ENCODE results near the gene FABP3.

GRCh38 chr1:31373897-31374486 lies 1.1 kb upstream of the FABP3 start:
- TF ChIP-seq REST (IDR thresholded peaks at IDR 0.05) = no peak
- no peak for TF ChIP-seq CTCF (IDR thresholded peaks at IDR 0.05)
- no peak for TF ChIP-seq KDM1A (IDR thresholded peaks at IDR 0.05; ENCODE audit: low read depth)
- TF ChIP-seq MAX (IDR thresholded peaks at IDR 0.05) = no peak
- TF ChIP-seq POLR2A (IDR thresholded peaks at IDR 0.05; ENCODE audit: low read length) = no peak
- TF ChIP-seq HEYL (CRISPR knock-in tag; IDR thresholded peaks at IDR 0.05) = no peak
- no peak for TF ChIP-seq CHD2 (IDR thresholded peaks at IDR 0.05; ENCODE audit: low read length, partially characterized antibody)
- TF ChIP-seq MAZ (IDR thresholded peaks at IDR 0.05; ENCODE audit: borderline replicate concordance, low read depth, low read length) = no peak
- no peak for TF ChIP-seq RNF2 (IDR thresholded peaks at IDR 0.05; ENCODE audit: borderline replicate concordance, low read depth)
- no peak for TF ChIP-seq PHF8 (IDR thresholded peaks at IDR 0.05; ENCODE audit: borderline replicate concordance, low read depth)
- TF ChIP-seq JUN (IDR thresholded peaks at IDR 0.05) = no peak

Measured in A549 (cell line).